HCT116 (cell line): ENCODE results near the gene ZNF433.

ENCODE experiments used
- CTCF ChIP-seq, 3 experiments: fragments of 200-600 bp in 1 of 3; sonication (generic) in 1 of 3; IDR thresholded peaks in 2 of 3; conservative IDR thresholded peaks in 1 of 3; 2 replicates each; pipeline ENCODE4 v1.5.1; 2012 to 2017; ENCODE audit warnings: low read depth in 2 of 3, low read length in 2 of 3, antibody characterized with exemption in 1 of 3, borderline replicate concordance in 1 of 3, control low read depth in 1 of 3, mild to moderate bottlenecking in 1 of 3, mixed read lengths in 1 of 3, mixed run types in 1 of 3, moderate library complexity in 1 of 3; ENCODE audit not compliant: insufficient read depth in 1 of 3
- EZH2 ChIP-seq: fragments of 200-600 bp; sonication (generic); IDR thresholded peaks from 2 replicates; pipeline ENCODE4 v1.6.1; 2017; ENCODE audit warnings: antibody characterized with exemption, mixed run types
- FOSL1 ChIP-seq: IDR thresholded peaks from 2 replicates; pipeline ENCODE4 v1.6.1; 2012; ENCODE audit warnings: low read depth
- MAX ChIP-seq: IDR thresholded peaks from 2 replicates; pipeline ENCODE4 v1.6.1; 2012
- POLR2AphosphoS5 ChIP-seq: IDR thresholded peaks from 2 replicates; pipeline ENCODE4 v1.6.1; 2011; ENCODE audit warnings: mild to moderate bottlenecking, low read depth, low read length, moderate library complexity
- RAD21 ChIP-seq: IDR thresholded peaks from 2 replicates; pipeline ENCODE4 v1.6.1; 2012; ENCODE audit warnings: low read depth, mild to moderate bottlenecking
- SP1 ChIP-seq: IDR thresholded peaks from 2 replicates; pipeline ENCODE4 v1.6.1; 2012; ENCODE audit warnings: low read depth
- TCF7L2 ChIP-seq: IDR thresholded peaks from 2 replicates; pipeline ENCODE4 v1.7.0; 2011; ENCODE audit warnings: borderline replicate concordance, inconsistent platforms; ENCODE audit not compliant: insufficient read depth, insufficient read length; ENCODE audit errors: extremely low read depth
- YY1 ChIP-seq: IDR thresholded peaks from 2 replicates; pipeline ENCODE4 v1.6.1; 2011; ENCODE audit warnings: low read length, low read depth, moderate library complexity, mild to moderate bottlenecking; ENCODE audit not compliant: insufficient replicate concordance; ENCODE audit errors: extremely low read depth
- ZFX ChIP-seq: fragments of 450-650 bp; IDR thresholded peaks from 2 replicates; pipeline ENCODE4 v1.6.1; 2017
- TF ChIP-seq, protein P1 (sequence below): IDR thresholded peaks from 2 replicates; pipeline ENCODE4 v1.6.1; 2012

- TF ChIP-seq MAX: no peak
- no peak for TF ChIP-seq CTCF (IDR thresholded peaks at IDR 0.05 in 2 of 3, conservative IDR thresholded peaks at IDR 0.05 in 1 of 3; ENCODE audit: borderline replicate concordance in 1 of 3, insufficient read depth in 1 of 3, low read depth in 2 of 3, low read length in 2 of 3)
- TF ChIP-seq EZH2: no peak
- no peak for TF ChIP-seq RAD21
- no peak for TF ChIP-seq SP1
- no peak for TF ChIP-seq FOSL1
- no peak for TF ChIP-seq YY1
- TF ChIP-seq POLR2AphosphoS5: no peak
- TF ChIP-seq TCF7L2: no peak
- TF ChIP-seq, protein P1, sequence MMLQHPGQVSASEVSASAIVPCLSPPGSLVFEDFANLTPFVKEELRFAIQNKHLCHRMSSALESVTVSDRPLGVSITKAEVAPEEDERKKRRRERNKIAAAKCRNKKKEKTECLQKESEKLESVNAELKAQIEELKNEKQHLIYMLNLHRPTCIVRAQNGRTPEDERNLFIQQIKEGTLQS: no peak
- no peak for TF ChIP-seq ZFX
These were observed 46.4 kb downstream of the ZNF433 start for GRCh38 chr19:11989112-11989456.
